NCI-H2227 (cell line): ENCODE results near the gene AUTS2.

Experiments used
- DNase-seq: peaks from one replicate; lab custom pipeline; 2025; ENCODE audit not compliant: unreplicated experiment; lab: John Stamatoyannopoulos, UW

Gene AUTS2

GRCh38 chr7:69813637-69814240 is 215.5 kb downstream of the AUTS2 start:
- DNase-seq: no peak

GRCh38 chr7:69814421-69814962 is 216.2 kb downstream of the AUTS2 start:
- DNase-seq: no peak

GRCh38 chr7:69816501-69816900 is 218.2 kb downstream of the AUTS2 start:
- DNase-seq: no peak

GRCh38 chr7:69817121-69817520 is 218.8 kb downstream of the AUTS2 start:
- no peak for DNase-seq

- DNase-seq: no peak
Observed at GRCh38 chr7:69817841-69818635, 219.8 kb downstream of the AUTS2 start.

- peak; percentile 29 for DNase-seq
Observed at GRCh38 chr7:69818636-69819332, 220.5 kb downstream of the AUTS2 start.

- no peak for DNase-seq
Observed at GRCh38 chr7:69819333-69819705, 221.0 kb downstream of the AUTS2 start.

- DNase-seq: no peak
Observed at GRCh38 chr7:69820479-69821192, 222.4 kb downstream of the AUTS2 start.

- no peak for DNase-seq
Observed at GRCh38 chr7:69822386-69822785, 224.1 kb downstream of the AUTS2 start.

GRCh38 chr7:69823151-69823744 is 225.0 kb downstream of the AUTS2 start:
- DNase-seq: peak; percentile 77

GRCh38 chr7:69825113-69825972 is 227.1 kb downstream of the AUTS2 start:
- no peak for DNase-seq

GRCh38 chr7:69826283-69826682 is 228.0 kb downstream of the AUTS2 start:
- DNase-seq: no peak

- DNase-seq: no peak
Observed at GRCh38 chr7:69827140-69827539, 228.9 kb downstream of the AUTS2 start.

GRCh38 chr7:69827558-69827957 is 229.3 kb downstream of the AUTS2 start:
- no peak for DNase-seq

- no peak for DNase-seq
Observed at GRCh38 chr7:69832356-69832755, 234.1 kb downstream of the AUTS2 start.

GRCh38 chr7:69833964-69834363 is 235.7 kb downstream of the AUTS2 start:
- no peak for DNase-seq

- no peak for DNase-seq
Observed at GRCh38 chr7:69836702-69837101, 238.4 kb downstream of the AUTS2 start.

- DNase-seq: peak; percentile 93
Observed at GRCh38 chr7:69837387-69838068, 239.3 kb downstream of the AUTS2 start.

- no peak for DNase-seq
Observed at GRCh38 chr7:69839782-69840181, 241.5 kb downstream of the AUTS2 start.
